NCI-H2196 (cell line): ENCODE measurements around the gene ZNF222.

ENCODE experiments used
- DNase-seq: peaks from one replicate; lab custom pipeline; 2025; ENCODE audit not compliant: unreplicated experiment; lab: John Stamatoyannopoulos, UW

ZNF222 gene

DNA sequence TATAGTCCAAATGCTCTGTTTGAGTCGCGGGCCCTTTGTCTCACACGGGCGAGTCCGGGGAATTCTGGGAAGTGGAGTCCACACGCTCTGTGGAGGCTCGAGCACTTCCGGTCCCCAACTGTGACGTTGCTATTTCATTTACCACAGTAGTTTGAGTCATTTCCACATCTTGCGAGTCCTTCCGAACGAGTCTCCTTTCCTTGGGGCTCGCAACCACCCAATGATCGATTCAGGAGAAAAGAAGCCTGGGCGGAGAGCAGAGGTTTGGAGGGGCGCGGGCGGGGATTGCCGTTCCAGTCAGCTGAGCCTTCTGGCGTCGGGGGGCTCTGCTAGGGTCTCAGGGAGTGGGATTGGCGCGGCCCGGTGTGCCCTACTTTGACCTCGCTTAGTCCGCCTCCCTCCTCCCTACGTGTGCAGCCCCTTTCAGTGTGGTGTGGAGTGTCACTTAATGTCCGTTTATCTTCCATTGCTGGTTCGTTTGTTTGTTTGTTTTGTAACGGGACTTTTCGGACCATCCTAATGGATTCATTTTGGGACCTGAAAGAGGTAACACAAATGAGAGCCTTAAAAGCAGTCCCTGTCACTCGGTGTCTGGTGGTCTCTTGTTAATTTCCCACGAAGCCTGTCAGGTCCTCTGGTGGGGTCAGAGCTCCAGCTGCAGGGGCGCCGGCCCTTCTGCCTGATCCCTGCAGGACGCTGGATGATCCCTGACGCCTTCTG is at the start of gene ZNF222:
TSS of gene ZNF222 (plus strand) at position 163 of the 720 bp plus-strand sequence. CDS start at position 221, 58 bp downstream.
- peak; percentile 74 for DNase-seq

DNA sequence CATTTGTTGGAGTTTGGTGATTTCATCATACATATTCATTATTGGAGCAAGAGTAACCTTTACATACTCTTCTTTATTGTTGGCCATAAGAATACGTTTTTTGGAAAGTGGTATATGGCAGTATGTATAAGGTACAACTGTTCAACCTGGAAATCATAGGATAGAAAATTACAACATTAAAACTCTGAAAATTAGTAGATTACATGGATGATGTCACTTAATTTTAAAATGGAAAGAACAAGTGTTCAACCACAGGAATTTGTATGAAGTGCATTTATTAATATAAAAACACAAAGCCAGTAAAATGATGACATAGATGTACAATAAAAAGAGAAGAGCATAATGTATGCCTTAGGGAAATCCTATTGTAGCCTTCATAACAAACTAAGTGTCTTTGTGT is 48.4 kb upstream of the ZNF222 start:
- no peak for DNase-seq

- no peak for DNase-seq
Measured at GRCh38 chr19:43983544-43983911, 41.7 kb upstream of the ZNF222 start.

DNA sequence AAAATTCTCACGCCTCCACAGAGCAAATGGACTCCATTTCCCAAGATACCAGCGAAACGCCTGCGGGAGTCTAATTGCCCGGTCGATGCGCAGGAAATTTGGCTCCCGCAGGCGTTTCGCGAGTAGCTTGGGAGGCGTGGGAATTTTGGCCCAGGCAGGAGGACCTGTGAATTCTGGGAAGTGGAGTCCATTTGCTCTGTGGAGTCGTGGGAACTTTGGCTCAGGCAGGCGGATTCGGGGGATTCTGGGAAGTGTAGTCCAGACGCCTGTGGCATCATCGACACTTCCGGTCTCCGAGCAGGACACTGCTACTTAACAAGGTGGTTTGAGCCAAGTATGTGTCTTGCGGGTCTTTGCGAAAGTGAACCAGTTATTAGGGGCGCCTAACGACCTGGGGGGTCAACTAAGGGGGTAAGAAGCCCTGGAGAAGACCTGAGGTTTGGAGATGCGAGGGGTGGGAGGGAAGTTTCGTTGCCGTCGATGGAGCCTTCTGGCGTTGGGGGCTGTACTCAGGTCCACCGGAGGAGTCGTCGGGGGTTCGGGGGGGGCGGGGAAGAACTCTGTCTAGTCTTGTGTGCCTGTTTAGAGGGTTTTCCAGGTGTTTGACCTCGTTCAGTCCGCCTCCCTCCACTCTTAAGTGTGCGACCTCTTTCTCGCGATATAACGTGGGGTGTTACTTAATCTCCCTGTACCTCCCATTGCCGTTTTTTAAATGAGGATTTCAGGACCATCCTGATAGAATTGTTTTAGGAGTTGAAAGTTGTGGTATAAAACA is 41.1 kb upstream of the ZNF222 start, which contains the start of gene ZNF155:
TSS of gene ZNF155 (plus strand) at position 277 of the 775 bp plus-strand sequence. CDS start 4,356 bp downstream, outside the sequence.
- DNase-seq, result peak; percentile 96

DNA sequence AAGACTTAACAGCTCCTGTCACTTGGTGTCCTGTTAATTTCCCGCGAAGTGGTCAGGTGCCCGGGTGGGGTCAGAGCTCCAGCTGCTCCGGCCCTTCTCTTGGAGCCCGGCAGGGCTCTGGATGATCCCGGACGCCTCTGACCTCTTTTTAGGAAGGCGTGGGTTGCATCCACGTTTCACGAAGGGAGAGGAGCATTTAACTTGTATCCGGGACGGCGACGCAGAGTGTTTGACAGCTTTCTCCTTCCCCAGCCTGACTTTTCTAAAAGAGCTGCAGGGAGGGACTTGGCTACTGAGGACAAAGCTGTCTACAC is 40.5 kb upstream of the ZNF222 start:
- no peak for DNase-seq

- no peak for DNase-seq
Measured at GRCh38 chr19:43997631-43998290, 27.4 kb upstream of the ZNF222 start.

DNA sequence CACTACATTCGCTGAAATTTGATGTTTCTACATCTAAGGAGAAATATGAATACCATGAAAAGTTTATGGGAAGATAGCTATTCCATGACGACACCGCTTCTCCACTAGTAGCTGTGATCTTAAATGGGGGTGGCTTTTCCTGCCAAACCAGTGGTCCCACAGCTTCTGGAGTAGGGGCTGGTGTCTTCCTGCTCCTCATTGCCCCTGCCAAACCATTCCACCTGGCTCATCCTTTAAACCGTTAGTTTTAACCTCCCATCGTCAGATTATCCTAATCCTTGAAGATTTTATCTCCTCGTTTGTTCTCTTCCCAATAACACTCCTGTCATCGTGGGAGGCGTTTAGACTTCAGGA is 23.0 kb upstream of the ZNF222 start:
- DNase-seq, result no peak

- DNase-seq, result peak; percentile 94
Measured at GRCh38 chr19:44002566-44003460, 22.4 kb upstream of the ZNF222 start, which contains the start of gene ZNF230. Gene ZNF230, plus strand, starts transcription at chr19:44002957. Its CDS starts 4,122 bp downstream, at chr19:44007079.

DNA sequence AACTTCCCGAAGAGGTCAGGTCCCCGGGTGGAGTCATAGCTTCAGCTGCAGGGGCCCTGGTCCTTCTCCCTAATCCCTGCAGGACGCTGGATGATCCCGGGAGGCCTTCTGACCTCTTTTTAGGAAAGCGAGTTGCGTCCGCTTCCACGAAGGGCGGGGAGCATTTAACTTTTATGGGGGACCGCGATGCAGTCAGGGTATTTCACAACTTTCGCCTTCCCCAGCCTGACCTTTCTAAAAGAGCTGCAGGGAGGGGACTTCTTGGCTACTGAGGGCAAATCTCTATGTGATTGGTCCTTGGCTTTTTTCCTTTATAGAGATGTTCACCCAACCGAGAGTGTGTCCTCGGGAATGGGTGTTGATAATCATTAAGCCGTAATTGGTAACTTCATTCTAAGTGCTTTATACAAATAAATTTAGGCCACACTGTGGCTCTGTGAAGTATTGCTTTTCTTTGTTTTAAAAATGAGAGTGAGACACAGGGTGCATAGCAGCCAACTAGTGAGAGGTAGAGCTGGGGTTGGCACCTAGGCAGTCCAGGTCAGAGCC is 21.6 kb upstream of the ZNF222 start:
- DNase-seq, result no peak

GRCh38 chr19:44005973-44006372 is 19.2 kb upstream of the ZNF222 start:
- no peak for DNase-seq

DNA sequence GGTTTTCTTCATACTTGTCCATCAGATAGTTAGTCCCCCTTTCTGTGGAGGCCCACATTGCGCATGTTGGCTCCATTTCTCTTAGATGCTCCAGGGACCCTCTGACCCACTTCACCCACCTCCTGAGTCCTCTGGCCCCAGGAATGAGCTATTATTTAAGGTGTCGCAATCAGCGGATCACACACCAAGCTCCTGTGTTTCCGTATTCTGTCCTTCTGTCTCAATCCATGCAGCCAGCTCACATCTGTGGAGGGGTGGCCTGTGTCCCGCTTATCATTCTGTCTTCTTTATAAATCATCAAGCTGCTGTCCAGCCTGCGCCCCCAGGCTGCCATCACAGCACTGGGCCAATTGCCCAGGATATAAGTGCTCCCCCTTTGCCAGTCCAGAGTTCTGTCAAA is 17.7 kb upstream of the ZNF222 start:
- DNase-seq, result no peak

GRCh38 chr19:44010468-44010867 is 14.7 kb upstream of the ZNF222 start:
- DNase-seq, result no peak

DNA sequence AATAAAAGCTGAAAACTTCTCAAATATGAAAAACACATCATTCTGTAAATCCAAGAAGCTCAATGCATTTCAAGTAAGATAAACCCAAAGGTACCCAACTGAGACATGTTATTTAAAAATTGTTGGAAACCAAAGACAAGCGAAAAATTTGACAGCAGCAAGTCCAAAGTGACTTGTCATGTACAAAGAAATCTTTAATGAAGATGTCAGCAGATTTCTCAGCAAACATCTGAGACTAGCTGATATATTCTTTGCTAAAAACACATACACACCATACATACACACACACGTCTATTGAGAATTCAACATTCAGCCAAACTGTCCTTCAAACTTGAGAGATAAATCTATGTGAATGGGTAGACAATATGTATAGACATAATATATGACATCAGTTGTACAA is 5.7 kb upstream of the ZNF222 start:
- no peak for DNase-seq

DNA sequence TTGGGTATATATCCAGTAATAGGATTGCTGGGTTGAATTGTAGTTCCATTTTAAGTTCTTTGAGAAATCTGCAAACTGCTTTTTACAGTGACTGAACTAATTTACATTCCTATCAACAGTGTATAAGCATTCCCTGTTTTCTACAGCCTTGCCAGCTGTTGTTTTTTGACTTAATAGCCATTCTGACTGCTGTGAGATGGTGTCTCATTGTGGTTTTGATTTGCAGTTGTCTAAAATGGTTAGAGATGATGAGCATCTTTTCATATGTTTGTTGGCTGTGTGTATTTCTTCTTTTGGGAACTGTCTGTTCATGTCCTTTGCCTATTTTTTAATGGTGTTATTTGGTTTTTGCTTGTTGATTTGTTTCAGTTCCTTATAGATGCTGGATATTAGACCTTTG is 4.0 kb upstream of the ZNF222 start:
- no peak for DNase-seq

- no peak for DNase-seq
Measured at GRCh38 chr19:44024900-44025216, 321 bp upstream of the ZNF222 start.

DNA sequence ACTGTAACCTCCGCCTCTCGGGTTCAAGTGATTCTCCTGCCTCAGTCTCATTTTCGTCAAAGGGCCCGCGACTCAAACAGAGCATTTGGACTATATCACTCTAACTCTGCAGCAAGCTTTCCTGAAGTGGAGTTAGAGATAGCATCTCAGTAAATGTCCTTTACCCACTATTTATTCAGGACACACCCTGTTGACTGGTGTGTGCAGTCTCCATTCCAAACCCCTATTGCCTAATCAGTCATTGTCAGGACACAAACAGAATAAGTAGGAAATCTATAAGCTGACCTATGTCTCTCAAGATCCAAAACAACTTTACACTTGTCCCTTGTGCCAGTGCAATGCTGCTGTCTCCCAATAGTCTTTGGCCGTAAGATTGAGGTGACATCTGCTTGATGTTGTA is 1.4 kb downstream of the ZNF222 start:
- no peak for DNase-seq

- no peak for DNase-seq
Measured at GRCh38 chr19:44032001-44032610, 6.9 kb downstream of the ZNF222 start.

DNA sequence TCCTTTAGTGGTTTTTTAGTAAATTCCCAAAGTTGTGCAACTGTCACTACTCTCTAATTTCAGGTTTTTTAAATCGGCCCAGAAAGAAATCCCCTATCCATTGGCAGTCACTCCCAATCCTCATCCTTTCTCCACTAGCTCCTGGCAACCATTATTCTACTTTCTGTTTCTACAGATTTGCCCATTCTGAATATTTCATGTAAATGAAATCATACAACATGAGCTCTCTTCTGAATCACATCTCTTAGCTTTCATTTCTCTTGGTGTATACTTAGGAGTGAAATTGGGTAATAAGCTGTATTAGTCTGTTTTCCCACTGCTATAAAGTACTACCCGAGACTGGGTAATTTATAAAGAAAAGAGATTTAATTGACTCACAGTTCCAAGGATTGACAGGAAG is 17.0 kb downstream of the ZNF222 start:
- DNase-seq, result no peak

DNA sequence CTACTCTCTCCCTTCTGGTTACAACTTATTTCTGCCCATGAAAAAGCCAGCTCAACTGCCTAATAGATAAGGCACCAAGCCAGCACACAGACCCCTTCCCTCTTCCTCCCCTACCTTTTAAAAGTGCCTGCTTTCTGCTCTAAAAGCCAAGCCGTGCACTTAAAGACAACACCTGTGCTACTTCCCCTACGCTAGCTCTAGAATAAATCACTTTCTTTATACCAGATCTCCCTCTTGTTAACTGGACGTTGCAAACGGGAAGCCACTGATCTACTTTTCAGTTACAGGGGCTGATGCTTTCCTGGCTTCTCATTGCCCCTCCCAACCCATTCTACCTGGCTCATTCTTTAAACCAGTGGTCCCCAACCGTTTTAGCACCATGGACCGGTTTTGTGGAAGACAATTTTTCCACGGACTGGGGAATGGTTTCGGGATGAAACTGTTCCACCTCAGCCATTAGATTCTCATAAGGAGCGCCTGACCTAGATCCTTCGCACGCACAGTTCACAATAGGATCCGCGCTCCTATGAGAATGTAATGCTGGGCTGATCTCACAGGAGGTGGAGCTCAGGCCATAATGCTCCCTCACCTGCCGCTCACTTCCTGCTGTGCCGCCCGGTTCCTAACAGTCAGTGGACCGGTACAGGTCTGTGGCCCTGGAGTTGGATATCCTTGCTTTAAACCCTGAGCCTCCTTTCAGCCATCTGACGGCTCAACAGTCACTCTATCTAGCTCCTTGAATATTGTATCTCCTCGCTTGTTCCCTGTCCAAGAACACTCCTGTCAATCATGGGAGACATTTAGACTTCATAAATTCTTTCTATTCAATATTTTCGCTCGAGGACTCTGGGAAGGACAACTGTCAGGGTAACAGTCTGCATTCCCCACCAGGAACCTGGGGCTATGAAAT is 25.8 kb downstream of the ZNF222 start:
- peak; percentile 73 for DNase-seq
